GM12878 (cell line): Measurements from ENCODE around the gene FBXO21. TPM values are rescaled to one million over a fixed set of nuclear protein-coding genes. Genes with fewer than 3 reads are reported as not detected.

ENCODE experiments used
- ATAC-seq: fragments of 200-7000 bp; cut with Tn5 transposase; 3 replicates; pipeline ENCODE4 v1.9.1; 2020; ENCODE audit warnings: mild to moderate bottlenecking, moderate library complexity
- BruUV-seq: library from RNA; stranded (reverse); fragments of 400-500 nt; replicated peaks from 2 replicates; lab custom pipeline; 2021; lab: Mats Ljungman, UMichigan
- CTCF ChIA-PET: fragments of 300-600 bp; sonication (Branson Sonifier 250); formaldehyde crosslinking; extraction: SDS; loops from one replicate; lab custom pipeline; 2021; ENCODE audit warnings: inconsistent platforms; lab: Yijun Ruan, JAX
- POLR2A ChIA-PET: fragments of 350-600 bp; formaldehyde crosslinking; extraction: SDS; loops from one replicate; lab custom pipeline; 2021; ENCODE audit warnings: inconsistent platforms; lab: Charles Lee
- RAD21 ChIA-PET: fragments of 300-600 bp; sonication (Branson Sonifier 250); formaldehyde crosslinking; loops from one replicate; lab custom pipeline; 2023; ENCODE audit warnings: antibody characterized with exemption; ENCODE audit not compliant: unreplicated experiment; lab: Charles Lee
- SMC1A ChIA-PET: fragments of 300-600 bp; sonication (Branson Sonifier 250); formaldehyde crosslinking; loops from one replicate; lab custom pipeline; 2023; ENCODE audit not compliant: unreplicated experiment, uncharacterized antibody; lab: Charles Lee
- DNase-seq: peaks from one replicate; pipeline ENCODE4 v3.0.0-alpha.2; 2011; ENCODE audit warnings: low read depth, low spot score
- FAIRE-seq: peaks from 3 replicates; lab custom pipeline; 2011; peaks lifted over from hg19 to GRCh38; lab: Jason Lieb, UNC
- H2AFZ ChIP-seq: 2 replicates; pipeline ENCODE4 v1.6.0; 2011; ENCODE audit warnings: low read depth, low read length, control low read depth; ENCODE audit not compliant: control insufficient read depth
- H3K27ac ChIP-seq: 2 replicates; pipeline ENCODE4 v1.5.1; 2011; ENCODE audit warnings: control low read depth; ENCODE audit not compliant: control insufficient read depth, insufficient read depth
- H3K27me3 ChIP-seq, 2 experiments: replicated peaks in 1 of 2; 2 replicates each; pipeline versions ENCODE4 v1.6.0 to v1.6.1; 2011; ENCODE audit warnings: low read length in 1 of 2; ENCODE audit not compliant: control insufficient read depth in 2 of 2, insufficient read depth in 2 of 2
- H3K36me3 ChIP-seq, 2 experiments: 2 replicates each; pipeline ENCODE4 v1.5.1; 2011; ENCODE audit warnings: low read length in 1 of 2; ENCODE audit not compliant: control insufficient read depth in 2 of 2, insufficient read depth in 2 of 2
- H3K4me1 ChIP-seq: 2 replicates; pipeline ENCODE4 v1.6.1; 2011; ENCODE audit warnings: mild to moderate bottlenecking, low read length, moderate library complexity, mixed read lengths; ENCODE audit not compliant: control insufficient read depth, insufficient read depth
- H3K4me2 ChIP-seq: 2 replicates; pipeline ENCODE4 v1.6.0; 2011; ENCODE audit warnings: control low read depth; ENCODE audit not compliant: control insufficient read depth, insufficient read depth
- H3K4me3 ChIP-seq: fragments of 200-600 bp; sonication (generic); 2 replicates; pipeline ENCODE4 v1.5.1; 2016
- H3K79me2 ChIP-seq: 2 replicates; pipeline ENCODE4 v1.6.0; 2011; ENCODE audit warnings: low read length; ENCODE audit not compliant: control insufficient read depth, insufficient read depth
- H3K9ac ChIP-seq: 2 replicates; pipeline ENCODE4 v1.8.0; 2011; ENCODE audit warnings: low read length, control low read depth, mixed read lengths; ENCODE audit not compliant: control insufficient read depth, insufficient read depth
- H3K9me3 ChIP-seq: replicated peaks from 3 replicates; pipeline ENCODE4 v1.5.1; 2011; ENCODE audit warnings: mild to moderate bottlenecking, low read length; ENCODE audit not compliant: control insufficient read depth, insufficient read depth
- H4K20me1 ChIP-seq: 2 replicates; pipeline ENCODE4 v1.6.0; 2011; ENCODE audit not compliant: control insufficient read depth, insufficient read depth
- HDGF ChIP-seq: fragments of 450-650 bp; IDR thresholded peaks from 2 replicates; pipeline ENCODE4 v1.6.1; 2016; ENCODE audit warnings: antibody characterized with exemption
- JUNB ChIP-seq: IDR thresholded peaks from 2 replicates; pipeline ENCODE4 v1.6.1; 2016; ENCODE audit warnings: antibody characterized with exemption, mild to moderate bottlenecking
- POLR2A ChIP-seq: IDR thresholded peaks from 2 replicates; pipeline ENCODE4 v1.6.1; 2011; ENCODE audit warnings: low read depth, mild to moderate bottlenecking, low read length
- RCOR1 ChIP-seq: conservative IDR thresholded peaks from 2 replicates; pipeline ENCODE4 v1.6.1; 2012; ENCODE audit warnings: low read depth, low read length, improper control_type of control experiment
- RUNX3 ChIP-seq: IDR thresholded peaks from 2 replicates; pipeline ENCODE4 v1.6.1; 2012; ENCODE audit warnings: low read length, inconsistent platforms
- SIN3A ChIP-seq: IDR thresholded peaks from 2 replicates; pipeline ENCODE4 v1.6.1; 2012; ENCODE audit warnings: low read depth, low read length, improper control_type of control experiment
- SMAD1 ChIP-seq: fragments of 450-650 bp; IDR thresholded peaks from 2 replicates; pipeline ENCODE4 v1.6.1; 2018; ENCODE audit warnings: mild to moderate bottlenecking, low read depth; ENCODE audit not compliant: partially characterized antibody
- SMAD5 ChIP-seq: IDR thresholded peaks from 2 replicates; pipeline ENCODE4 v1.6.1; 2016; ENCODE audit warnings: antibody characterized with exemption, low read depth
- SMARCA5 ChIP-seq: fragments of 450-650 bp; IDR thresholded peaks from 2 replicates; pipeline ENCODE4 v1.6.1; 2017; ENCODE audit warnings: mild to moderate bottlenecking
- SPI1 ChIP-seq: IDR thresholded peaks from 2 replicates; pipeline ENCODE4 v1.6.1; 2011; ENCODE audit warnings: low read depth, mild to moderate bottlenecking, low read length, moderate library complexity, borderline replicate concordance; ENCODE audit not compliant: insufficient read depth
- STAT3 ChIP-seq: IDR thresholded peaks from 2 replicates; pipeline ENCODE4 v1.6.1; 2011; ENCODE audit warnings: low read depth, low read length, improper control_type of control experiment
- SUPT20H ChIP-seq: IDR thresholded peaks from 2 replicates; pipeline ENCODE4 v1.6.1; 2011; ENCODE audit warnings: low read depth, mild to moderate bottlenecking, low read length, moderate library complexity, borderline replicate concordance; ENCODE audit not compliant: control insufficient read depth
- TARDBP ChIP-seq: IDR thresholded peaks from 2 replicates; pipeline ENCODE4 v1.6.1; 2016; ENCODE audit warnings: borderline replicate concordance
- WGBS: methylation state at CpG from one replicate; pipeline ENCODE4 v1.1.6; 2016; ENCODE audit warnings: low lambda C conversion rate; ENCODE audit not compliant: insufficient replicate concordance, insufficient coverage; ENCODE audit errors: missing lambda C conversion rate; 5-methylcytosine and 5-hydroxymethylcytosine counted together
- in situ Hi-C: fragments of 300-500 bp; cut with MboI; formaldehyde crosslinking; loops from 9 replicates; pipeline ENCODE4 v1.14.3; 2018; ENCODE audit warnings: mixed read lengths
- intact Hi-C: fragments of 100-400 bp; cut with micrococcal nuclease; formaldehyde crosslinking; loops from one replicate; pipeline ENCODE4 v1.14.2; 2022; ENCODE audit not compliant: unreplicated experiment
- polyA plus RNA-seq, 11 experiments: library from polyadenylated mRNA; depleted of rRNA in 4 of 11; unstranded in 6 of 11; stranded (reverse) in 5 of 11; fragments of >200 nt; fragmentation: Nextera tagmentation in 4 of 11; fragmentation: Illumina TruSeq in 1 of 11; extraction: Ambion mirVana in 4 of 11; extraction: Trizol in 1 of 11; gene quantifications; 1 replicate in 1 of 11; 2 replicates in 10 of 11; pipeline versions ENCODE4 v1.2.1 to v1.2.3, GENCODE V29; 2011 to 2016; ENCODE audit warnings: inconsistent platforms in 2 of 11, missing spikeins in 2 of 11, low read depth in 1 of 11
- total RNA-seq, 4 experiments: library from RNA; depleted of rRNA in 3 of 4; stranded (reverse); fragments of >200 nt in 3 of 4; fragmentation: Illumina TruSeq in 1 of 4; extraction: Trizol in 1 of 4; gene quantifications; 2 replicates each; pipeline versions ENCODE4 v1.2.1 to v1.2.3, GENCODE V29; 2013 to 2021
- TF ChIP-seq, protein P1 (sequence below), 3 experiments: IDR thresholded peaks in 2 of 3; conservative IDR thresholded peaks in 1 of 3; 2 replicates each; pipeline ENCODE4 v1.5.1; 2011; ENCODE audit warnings: low read depth in 3 of 3, low read length in 3 of 3, mild to moderate bottlenecking in 3 of 3, control low read depth in 2 of 3, moderate library complexity in 2 of 3, inconsistent platforms in 1 of 3, mixed read lengths in 1 of 3; ENCODE audit not compliant: control insufficient read depth in 2 of 3, insufficient read depth in 1 of 3; ENCODE audit errors: extremely low read depth in 1 of 3
- TF ChIP-seq, protein P2 (sequence below): fragments of 450-650 bp; IDR thresholded peaks from 2 replicates; pipeline ENCODE4 v1.6.1; 2017; ENCODE audit warnings: mild to moderate bottlenecking

FBXO21 gene
- total and polyA plus RNA-seq, 10 of the 15 experiments (the other 5 are each of a cell fraction or from before 2014, with no cell fraction given): 5.5 to 32.6 (median 18.9) TPM

DNA sequence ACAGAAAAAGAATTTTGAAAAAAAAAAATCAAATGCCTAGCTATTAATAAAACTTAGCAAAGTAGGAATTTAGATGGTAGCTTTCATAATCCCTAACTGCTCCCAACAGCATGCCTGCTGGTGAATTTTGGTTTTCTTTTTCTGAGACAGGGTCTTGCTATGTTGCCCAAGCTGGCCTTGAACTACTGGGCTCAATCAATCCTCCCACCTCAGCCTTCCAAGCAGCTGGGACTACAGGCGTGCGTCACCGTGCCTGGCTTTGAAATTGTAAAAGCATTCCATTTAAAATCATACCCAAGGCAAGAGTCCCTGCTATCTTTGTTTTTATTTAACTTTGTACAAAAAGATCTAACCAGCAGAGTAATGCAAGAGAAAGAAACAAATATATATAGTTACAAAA is 20.7 kb downstream of the FBXO21 start (continued):
- TF ChIP-seq, protein P1, sequence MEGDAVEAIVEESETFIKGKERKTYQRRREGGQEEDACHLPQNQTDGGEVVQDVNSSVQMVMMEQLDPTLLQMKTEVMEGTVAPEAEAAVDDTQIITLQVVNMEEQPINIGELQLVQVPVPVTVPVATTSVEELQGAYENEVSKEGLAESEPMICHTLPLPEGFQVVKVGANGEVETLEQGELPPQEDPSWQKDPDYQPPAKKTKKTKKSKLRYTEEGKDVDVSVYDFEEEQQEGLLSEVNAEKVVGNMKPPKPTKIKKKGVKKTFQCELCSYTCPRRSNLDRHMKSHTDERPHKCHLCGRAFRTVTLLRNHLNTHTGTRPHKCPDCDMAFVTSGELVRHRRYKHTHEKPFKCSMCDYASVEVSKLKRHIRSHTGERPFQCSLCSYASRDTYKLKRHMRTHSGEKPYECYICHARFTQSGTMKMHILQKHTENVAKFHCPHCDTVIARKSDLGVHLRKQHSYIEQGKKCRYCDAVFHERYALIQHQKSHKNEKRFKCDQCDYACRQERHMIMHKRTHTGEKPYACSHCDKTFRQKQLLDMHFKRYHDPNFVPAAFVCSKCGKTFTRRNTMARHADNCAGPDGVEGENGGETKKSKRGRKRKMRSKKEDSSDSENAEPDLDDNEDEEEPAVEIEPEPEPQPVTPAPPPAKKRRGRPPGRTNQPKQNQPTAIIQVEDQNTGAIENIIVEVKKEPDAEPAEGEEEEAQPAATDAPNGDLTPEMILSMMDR (IDR thresholded peaks at IDR 0.05 in 2 of 3, conservative IDR thresholded peaks at IDR 0.05 in 1 of 3; ENCODE audit: control insufficient read depth in 2 of 3, extremely low read depth in 1 of 3, insufficient read depth in 1 of 3, low read depth in 3 of 3, low read length in 3 of 3): no peak
- no peak for TF ChIP-seq RCOR1

DNA sequence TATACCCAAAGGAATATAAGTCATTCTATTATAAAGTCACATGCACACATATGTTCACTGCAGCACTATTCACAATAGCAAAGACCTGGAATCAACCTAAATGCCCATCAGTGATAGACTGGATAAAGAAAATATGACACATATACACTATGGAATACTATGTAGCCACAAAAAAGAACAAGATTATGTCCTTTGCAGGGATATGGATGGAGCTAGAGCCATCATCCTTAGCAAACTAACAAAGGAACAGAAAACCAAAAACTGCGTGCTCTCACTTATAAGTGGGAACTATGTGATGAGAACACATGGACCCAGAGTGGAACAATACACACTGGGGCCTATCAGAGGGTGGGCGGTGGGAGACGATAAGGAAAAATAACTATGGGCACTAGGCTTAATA is 21.3 kb downstream of the FBXO21 start:
- H3K4me1 ChIP-seq: no peaks in the 10 kb centered on the region
- H3K79me2 ChIP-seq: no peaks in the 10 kb centered on the region
- TF ChIP-seq SMARCA5: no peak
- no peak for TF ChIP-seq POLR2A
- TF ChIP-seq, protein P2, sequence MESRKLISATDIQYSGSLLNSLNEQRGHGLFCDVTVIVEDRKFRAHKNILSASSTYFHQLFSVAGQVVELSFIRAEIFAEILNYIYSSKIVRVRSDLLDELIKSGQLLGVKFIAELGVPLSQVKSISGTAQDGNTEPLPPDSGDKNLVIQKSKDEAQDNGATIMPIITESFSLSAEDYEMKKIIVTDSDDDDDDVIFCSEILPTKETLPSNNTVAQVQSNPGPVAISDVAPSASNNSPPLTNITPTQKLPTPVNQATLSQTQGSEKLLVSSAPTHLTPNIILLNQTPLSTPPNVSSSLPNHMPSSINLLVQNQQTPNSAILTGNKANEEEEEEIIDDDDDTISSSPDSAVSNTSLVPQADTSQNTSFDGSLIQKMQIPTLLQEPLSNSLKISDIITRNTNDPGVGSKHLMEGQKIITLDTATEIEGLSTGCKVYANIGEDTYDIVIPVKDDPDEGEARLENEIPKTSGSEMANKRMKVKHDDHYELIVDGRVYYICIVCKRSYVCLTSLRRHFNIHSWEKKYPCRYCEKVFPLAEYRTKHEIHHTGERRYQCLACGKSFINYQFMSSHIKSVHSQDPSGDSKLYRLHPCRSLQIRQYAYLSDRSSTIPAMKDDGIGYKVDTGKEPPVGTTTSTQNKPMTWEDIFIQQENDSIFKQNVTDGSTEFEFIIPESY: no peak
- no peak for TF ChIP-seq SMAD5
- no peak for TF ChIP-seq HDGF
- no peak for TF ChIP-seq SIN3A
- TF ChIP-seq TARDBP: no peak
- no peak for TF ChIP-seq JUNB
- TF ChIP-seq RUNX3: no peak
- TF ChIP-seq SMAD1: no peak
- no peak for TF ChIP-seq STAT3
- TF ChIP-seq SPI1: no peak
- no peak for TF ChIP-seq SUPT20H
- WGBS: 85% methylated on average over 3 of the region's 3 CpGs
- CTCF ChIA-PET: no interaction called here
- POLR2A ChIA-PET: no interaction called here
- intact Hi-C loops: no loop called here
- SMC1A ChIA-PET: no interaction called here
- no peak overlapping the region for H2AFZ ChIP-seq
- H3K4me2 ChIP-seq: no peak overlapping the region
- H3K9me3 ChIP-seq: no peaks in the 10 kb centered on the region
- RAD21 ChIA-PET: no interaction called here
- no peak for FAIRE-seq
- ATAC-seq: no peak
- no peak overlapping the region for H3K4me3 ChIP-seq
- no peaks in the 10 kb centered on the region for H3K27me3 ChIP-seq
- no peak overlapping the region for H3K27ac ChIP-seq
- in situ Hi-C loops: no loop called here
- no peaks in the 10 kb centered on the region for H4K20me1 ChIP-seq
- H3K9ac ChIP-seq: no peak overlapping the region
- peaks cover 11 to 32% of the 10 kb centered on the region in 2 experiments for H3K36me3 ChIP-seq
- BruUV-seq: no TSS peak
- no peak for DNase-seq
